SJCRH30 (cell line): Measurements from ENCODE around the gene DOK6. TPM values are rescaled to one million over a fixed set of nuclear protein-coding genes. Genes with fewer than 3 reads are reported as not detected.
"Not testable (repeated sequence)": the region's sequence is repeated elsewhere in the genome, so short reads cannot be mapped to it uniquely, and the experiment has no call there.

Experiments
- DNase-seq, 2 experiments: peaks; one replicate each; pipeline ENCODE4 v3.0.0-alpha.2; 2015 to 2020
- H3K27ac ChIP-seq: fragments of 250-450 bp; sonication (Bioruptor Pico); 2 replicates; pipeline ENCODE4 v1.5.1; 2020; ENCODE audit warnings: mild to moderate bottlenecking, moderate library complexity
- H3K27me3 ChIP-seq: fragments of 250-450 bp; sonication (Bioruptor Pico); 2 replicates; pipeline ENCODE4 v1.5.1; 2020; ENCODE audit warnings: mild to moderate bottlenecking, moderate library complexity
- H3K36me3 ChIP-seq: fragments of 250-450 bp; sonication (Bioruptor Pico); 2 replicates; pipeline ENCODE4 v1.5.1; 2020; ENCODE audit warnings: mild to moderate bottlenecking, moderate library complexity
- H3K4me1 ChIP-seq: fragments of 250-450 bp; sonication (Bioruptor Pico); 2 replicates; pipeline ENCODE4 v1.5.1; 2020; ENCODE audit warnings: mild to moderate bottlenecking, moderate library complexity
- H3K4me3 ChIP-seq: fragments of 250-450 bp; sonication (Bioruptor Pico); 2 replicates; pipeline ENCODE4 v1.5.1; 2020; ENCODE audit warnings: mild to moderate bottlenecking, moderate library complexity
- H3K9me3 ChIP-seq: fragments of 250-450 bp; sonication (Bioruptor Pico); replicated peaks from 2 replicates; pipeline ENCODE4 v1.5.1; 2020; ENCODE audit warnings: mild to moderate bottlenecking, moderate library complexity
- total RNA-seq: library from RNA; depleted of rRNA; stranded (reverse); fragments of >200 nt; shearing (Covaris generic); gene quantifications from 2 replicates; pipeline ENCODE4 v1.2.3, GENCODE V29; 2014

DOK6 gene
- total RNA-seq, 1 experiment from 2014 or later: 0.47 TPM

DNA sequence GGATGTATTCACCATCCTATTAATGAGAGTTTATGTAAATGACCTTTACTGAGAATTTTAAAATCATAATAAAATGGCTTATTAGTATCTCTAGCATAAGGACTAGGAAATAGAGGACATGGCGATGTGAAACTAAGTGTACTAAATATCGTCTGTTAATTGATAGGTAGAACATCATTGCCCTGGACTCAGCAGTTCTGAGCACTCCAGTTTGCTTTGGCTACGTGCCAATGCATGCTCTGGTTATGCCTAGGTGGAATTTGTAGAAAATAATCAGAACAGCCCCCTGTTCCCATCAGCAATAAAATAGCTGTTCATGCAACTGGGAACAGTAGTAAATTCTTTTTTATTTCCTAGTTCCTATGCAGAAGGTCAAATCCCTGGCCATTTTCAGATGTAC, 247.8 kb downstream of the DOK6 start:
- Histone ChIP-seq H3K27me3 (no peaks in the 10 kb centered on the region), H3K27ac (no peak overlapping the region), H3K36me3 (no peaks in the 10 kb centered on the region), H3K4me3 (no peak overlapping the region), H3K9me3 (no peaks in the 10 kb centered on the region), H3K4me1 (no peaks in the 10 kb centered on the region)
- peak in 1 of 2 experiments; percentile 3 for DNase-seq

DNA sequence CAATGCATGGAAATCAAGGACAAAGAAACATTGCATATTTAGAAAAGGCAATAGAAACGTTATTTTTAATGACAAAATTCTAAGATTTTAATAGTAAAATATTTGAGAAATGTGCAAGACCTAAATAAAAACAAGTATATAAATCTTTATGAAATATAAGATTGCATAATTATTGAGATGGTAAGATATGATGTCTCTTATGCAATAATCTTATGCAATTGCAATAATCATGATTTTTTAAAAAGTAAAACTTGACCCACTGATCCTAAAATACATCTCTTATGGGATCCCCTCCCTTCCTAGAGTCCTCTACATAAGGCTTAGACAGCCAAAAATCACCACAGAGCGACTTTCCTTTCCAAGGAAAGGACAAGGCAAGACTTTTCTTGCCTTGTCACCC, 249.0 kb downstream of the DOK6 start:
- Histone ChIP-seq H3K36me3 (no peaks in the 10 kb centered on the region), H3K9me3 (no peaks in the 10 kb centered on the region), H3K27ac (no peak overlapping the region), H3K4me1 (no peaks in the 10 kb centered on the region), H3K4me3 (no peak overlapping the region), H3K27me3 (no peaks in the 10 kb centered on the region)
- no peak for DNase-seq

DNA sequence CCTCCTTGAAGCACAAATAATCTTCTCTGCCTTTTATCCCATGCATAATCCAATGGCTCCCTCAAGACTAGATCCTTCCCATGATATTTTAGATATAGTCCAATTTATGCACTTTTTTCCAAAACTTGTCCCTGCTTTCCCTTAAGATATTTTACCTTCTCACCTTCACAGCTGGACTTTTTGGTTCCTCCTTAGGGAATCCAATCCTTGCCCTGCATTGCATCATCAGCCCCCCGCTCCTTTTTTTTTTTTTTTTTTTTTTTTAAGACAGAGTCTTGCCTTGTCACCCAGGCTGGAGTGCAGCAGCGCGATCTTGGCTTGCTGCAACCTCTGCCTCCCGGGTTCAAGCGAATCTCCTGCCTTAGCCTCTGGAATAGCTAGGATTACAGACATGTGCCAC, 250.6 kb downstream of the DOK6 start:
- Histone ChIP-seq H3K4me3 (no peak overlapping the region), H3K4me1 (no peaks in the 10 kb centered on the region), H3K36me3 (no peaks in the 10 kb centered on the region), H3K27me3 (no peaks in the 10 kb centered on the region), H3K27ac (no peak overlapping the region), H3K9me3 (no peaks in the 10 kb centered on the region)
- no peak for DNase-seq

DNA sequence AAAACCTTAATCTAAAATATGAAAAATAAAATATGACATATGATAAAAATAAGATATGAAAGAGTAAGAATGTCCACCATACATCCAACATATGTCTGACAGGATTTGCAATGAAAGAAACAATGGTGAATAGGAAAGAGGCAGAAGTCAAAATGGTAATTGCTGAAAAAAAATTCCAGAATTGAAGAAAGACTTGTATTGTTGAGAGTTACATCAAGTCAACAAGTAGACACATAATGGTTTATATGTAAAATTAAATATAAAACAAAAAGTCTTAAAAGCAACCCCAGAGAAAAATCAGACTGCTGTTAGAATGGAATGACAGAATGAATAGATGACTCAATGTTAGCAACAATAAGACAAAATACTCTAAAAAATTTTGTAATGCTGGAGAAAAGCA, 255.1 kb downstream of the DOK6 start:
- no peak overlapping the region for H3K27ac ChIP-seq
- H3K36me3 ChIP-seq: no peaks in the 10 kb centered on the region
- H3K4me3 ChIP-seq: no peak overlapping the region
- no peaks in the 10 kb centered on the region for H3K4me1 ChIP-seq
- no peaks in the 10 kb centered on the region for H3K27me3 ChIP-seq
- no peaks in the 10 kb centered on the region for H3K9me3 ChIP-seq
- no peak for DNase-seq

DNA sequence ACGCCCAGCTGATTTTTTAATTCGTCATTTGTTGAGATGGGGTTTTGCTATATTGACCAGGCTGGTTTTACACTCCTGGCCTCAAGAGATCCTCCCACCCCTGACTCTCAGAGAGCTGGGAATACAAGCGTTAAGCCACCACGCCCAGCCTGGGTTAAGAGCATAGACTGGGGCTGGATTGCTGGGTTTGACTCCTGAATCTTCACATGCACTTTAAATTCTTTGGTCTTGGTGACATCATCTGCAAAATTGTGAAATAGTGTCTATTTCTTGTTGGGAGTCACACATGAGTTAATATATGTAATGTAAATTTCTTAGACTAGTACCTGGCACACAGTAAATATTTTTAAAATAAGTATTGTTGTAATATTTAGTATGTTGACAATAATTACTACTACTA, 257.4 kb downstream of the DOK6 start:
- H3K27ac ChIP-seq: no peak overlapping the region
- no peaks in the 10 kb centered on the region for H3K27me3 ChIP-seq
- no peak overlapping the region for H3K4me3 ChIP-seq
- DNase-seq: no peak
- H3K36me3 ChIP-seq: no peaks in the 10 kb centered on the region
- H3K4me1 ChIP-seq: no peaks in the 10 kb centered on the region
- no peaks in the 10 kb centered on the region for H3K9me3 ChIP-seq

DNA sequence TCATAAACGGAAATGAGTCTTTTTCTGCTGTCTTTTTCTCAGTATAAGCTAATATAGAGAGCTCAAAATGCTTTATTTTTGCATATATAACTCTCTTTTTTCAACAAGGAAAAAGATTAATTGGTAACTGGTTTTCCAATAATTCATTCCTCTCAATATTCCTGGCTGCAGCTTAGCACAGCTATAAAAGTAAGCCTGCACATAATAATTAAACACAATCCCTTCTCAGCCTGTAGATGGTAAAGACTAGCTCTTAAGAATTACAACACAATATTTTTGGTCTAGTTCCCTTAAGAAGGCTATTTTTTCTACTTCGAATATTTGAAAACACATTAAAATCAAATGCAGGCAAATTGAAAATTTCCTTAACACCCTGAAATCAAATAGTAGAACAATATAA, 258.0 kb downstream of the DOK6 start:
- Histone ChIP-seq H3K27me3 (no peaks in the 10 kb centered on the region), H3K36me3 (no peaks in the 10 kb centered on the region), H3K4me1 (no peaks in the 10 kb centered on the region), H3K27ac (no peak overlapping the region), H3K9me3 (no peaks in the 10 kb centered on the region), H3K4me3 (no peak overlapping the region)
- no peak for DNase-seq

DNA sequence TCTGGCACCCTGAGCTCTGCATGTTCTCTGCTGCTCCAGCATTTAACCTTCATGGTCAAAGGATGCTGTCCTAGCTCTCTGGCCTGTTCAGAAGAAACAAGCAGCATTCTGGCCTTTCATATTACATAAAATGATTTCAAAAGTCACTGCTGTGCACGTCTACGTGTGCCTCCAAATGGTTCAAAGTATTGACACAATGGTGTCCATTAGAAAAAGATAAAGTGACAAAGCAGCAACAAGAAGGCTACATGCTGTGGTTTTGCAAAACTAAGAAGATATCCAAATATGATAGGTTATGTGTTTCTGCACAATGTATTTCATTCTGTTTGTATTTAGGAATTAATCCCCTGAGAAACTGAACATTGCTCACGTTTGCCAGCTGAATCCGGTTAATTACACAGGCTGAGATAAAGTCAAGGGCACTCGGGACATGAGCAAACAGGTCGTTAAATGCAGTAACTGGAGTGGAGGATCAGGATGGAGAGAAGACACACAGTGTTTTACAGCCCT, 258.5 kb downstream of the DOK6 start:
- Histone ChIP-seq H3K4me1 (no peaks in the 10 kb centered on the region), H3K4me3 (no peak overlapping the region), H3K36me3 (no peaks in the 10 kb centered on the region), H3K9me3 (no peaks in the 10 kb centered on the region), H3K27me3 (no peaks in the 10 kb centered on the region), H3K27ac (no peak overlapping the region)
- no peak for DNase-seq

DNA sequence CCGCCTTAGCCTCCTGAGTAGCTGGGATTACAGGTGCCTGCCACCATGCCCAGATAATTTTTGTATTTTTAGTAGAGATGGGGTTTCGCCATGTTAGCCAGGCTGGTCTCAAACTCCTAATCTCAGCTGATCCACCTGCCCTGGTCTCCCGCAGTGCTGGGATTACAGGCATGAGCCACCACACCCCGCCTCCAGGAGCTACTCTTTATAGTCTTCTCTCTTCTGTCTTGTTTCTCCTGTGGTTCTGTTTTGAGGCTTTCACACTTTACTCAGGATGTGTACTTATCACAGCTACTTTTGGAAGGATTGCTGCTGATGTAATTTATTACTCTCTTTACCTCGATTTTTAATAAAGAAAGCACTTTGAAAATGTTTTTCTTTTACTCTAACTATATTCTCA, 261.4 kb downstream of the DOK6 start:
- not testable (repeated sequence) for H3K9me3 ChIP-seq, H3K36me3 ChIP-seq, H3K4me3 ChIP-seq, H3K4me1 ChIP-seq, DNase-seq, H3K27ac ChIP-seq, H3K27me3 ChIP-seq

DNA sequence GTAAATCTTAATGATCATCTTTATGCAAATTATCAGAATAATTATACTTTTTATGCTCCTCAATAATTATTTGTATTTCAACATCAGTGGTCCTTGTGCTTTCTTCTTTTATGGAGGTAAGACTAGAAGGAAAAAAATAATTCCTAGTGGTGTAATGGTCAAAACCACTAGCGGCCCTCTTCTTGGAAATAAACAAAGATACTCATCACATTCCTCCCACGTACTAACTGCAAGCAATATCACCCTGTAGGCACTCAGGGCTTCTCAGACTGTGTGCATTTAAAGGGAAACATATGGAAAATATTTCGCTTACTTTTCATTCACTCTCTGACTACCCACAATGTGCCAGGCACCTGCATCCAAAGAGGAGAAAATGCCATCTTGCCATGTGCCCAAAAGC, 263.7 kb downstream of the DOK6 start:
- Histone ChIP-seq H3K27me3 (no peaks in the 10 kb centered on the region), H3K4me3 (no peak overlapping the region), H3K9me3 (no peaks in the 10 kb centered on the region), H3K4me1 (no peaks in the 10 kb centered on the region), H3K27ac (no peak overlapping the region), H3K36me3 (no peaks in the 10 kb centered on the region)
- no peak for DNase-seq

DNA sequence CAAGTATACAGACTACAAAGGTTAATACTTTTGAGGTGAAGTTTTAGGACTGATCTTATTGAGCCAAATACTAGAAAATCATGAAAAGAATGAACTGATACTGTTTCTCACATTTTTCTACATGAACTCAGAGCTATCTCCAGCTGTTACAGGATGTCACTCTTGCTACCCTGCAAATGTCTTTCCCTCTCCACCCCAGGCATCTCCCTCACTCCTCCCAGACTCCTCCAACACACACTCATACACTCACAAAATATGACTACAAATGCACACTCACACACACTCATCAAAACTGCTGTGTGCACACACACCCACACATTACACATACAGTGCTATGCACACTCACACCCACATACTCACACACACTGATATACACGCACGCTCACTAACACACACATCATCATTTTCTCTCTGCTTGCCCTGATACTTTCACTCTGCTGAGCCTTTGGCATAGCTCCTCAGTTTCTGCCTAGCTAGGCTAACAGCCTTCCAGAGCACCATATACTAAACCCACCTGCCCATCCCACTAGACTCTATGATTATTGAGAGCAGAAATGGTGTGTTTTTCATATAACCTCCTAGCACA, 273.7 kb downstream of the DOK6 start:
- H3K4me3 ChIP-seq: no peak overlapping the region
- no peaks in the 10 kb centered on the region for H3K36me3 ChIP-seq
- no peak overlapping the region for H3K27ac ChIP-seq
- H3K27me3 ChIP-seq: no peaks in the 10 kb centered on the region
- DNase-seq: peak in 1 of 2 experiments; percentile 7
- H3K4me1 ChIP-seq: no peaks in the 10 kb centered on the region
- no peaks in the 10 kb centered on the region for H3K9me3 ChIP-seq

DNA sequence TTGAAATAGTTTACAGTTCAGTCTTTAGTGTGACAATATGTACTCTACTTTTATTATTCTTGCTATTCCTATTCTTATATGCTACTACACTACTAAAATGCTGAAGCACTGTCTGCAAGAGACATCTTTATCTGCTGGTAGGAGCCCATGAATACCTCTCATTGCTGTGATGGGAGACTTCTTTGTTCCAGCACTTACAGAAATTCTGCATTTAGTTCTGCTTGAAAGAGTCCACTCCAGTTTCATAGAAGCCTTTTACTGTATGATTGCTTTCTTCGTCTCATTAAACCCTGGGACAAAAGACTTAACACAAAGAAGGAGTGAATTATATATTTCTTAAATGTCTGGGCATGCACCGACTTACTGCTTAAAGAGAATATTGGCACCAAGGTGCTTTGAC, 274.3 kb downstream of the DOK6 start:
- no peak for DNase-seq
- Histone ChIP-seq H3K36me3 (no peaks in the 10 kb centered on the region), H3K27me3 (no peaks in the 10 kb centered on the region), H3K9me3 (no peaks in the 10 kb centered on the region), H3K4me1 (no peaks in the 10 kb centered on the region), H3K4me3 (no peak overlapping the region), H3K27ac (no peak overlapping the region)

DNA sequence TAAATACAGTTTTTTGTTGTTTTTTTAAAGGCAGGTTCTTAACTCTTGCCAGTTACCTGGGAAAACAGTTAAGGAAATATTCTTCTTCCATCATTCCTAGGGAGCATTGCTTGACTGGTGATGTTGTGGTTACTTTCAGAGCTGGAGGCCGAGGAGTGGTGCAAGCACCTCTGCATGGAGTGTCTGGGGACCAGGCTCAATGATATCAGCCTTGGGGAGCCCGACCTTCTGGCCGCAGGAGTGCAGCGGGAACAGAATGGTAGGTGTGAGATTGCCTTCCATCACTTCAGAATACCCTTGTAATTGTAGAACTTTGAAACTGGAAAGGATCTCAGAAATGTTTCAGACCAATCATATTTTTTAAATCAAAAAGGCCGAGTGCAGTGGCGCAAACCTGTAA, 276.9 kb downstream of the DOK6 start:
- H3K27ac ChIP-seq: no peak overlapping the region
- H3K27me3 ChIP-seq: no peaks in the 10 kb centered on the region
- H3K4me3 ChIP-seq: no peak overlapping the region
- no peaks in the 10 kb centered on the region for H3K36me3 ChIP-seq
- no peaks in the 10 kb centered on the region for H3K9me3 ChIP-seq
- H3K4me1 ChIP-seq: no peaks in the 10 kb centered on the region
- DNase-seq: no peak

DNA sequence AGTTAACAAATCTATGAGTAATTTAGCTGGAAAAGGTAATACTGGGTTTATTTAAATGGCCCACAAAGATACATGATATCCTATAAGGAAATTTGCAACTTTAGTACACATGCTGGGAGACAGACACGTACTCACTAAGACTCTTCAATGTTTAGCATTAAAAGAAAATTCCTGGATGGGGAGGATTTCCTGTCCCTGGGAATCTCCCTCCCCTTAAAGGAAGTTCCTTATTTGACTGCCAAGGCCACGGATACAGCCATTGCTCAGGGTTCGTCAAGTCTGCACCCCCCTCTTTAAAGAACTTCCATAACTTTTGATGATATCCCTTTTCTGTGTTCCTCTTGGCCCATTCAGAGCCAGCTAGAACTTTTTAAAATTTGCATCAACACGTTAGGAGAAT, 279.4 kb downstream of the DOK6 start:
- no peaks in the 10 kb centered on the region for H3K4me1 ChIP-seq
- DNase-seq: no peak
- no peaks in the 10 kb centered on the region for H3K36me3 ChIP-seq
- H3K9me3 ChIP-seq: no peaks in the 10 kb centered on the region
- no peak overlapping the region for H3K27ac ChIP-seq
- no peaks in the 10 kb centered on the region for H3K27me3 ChIP-seq
- no peak overlapping the region for H3K4me3 ChIP-seq

DNA sequence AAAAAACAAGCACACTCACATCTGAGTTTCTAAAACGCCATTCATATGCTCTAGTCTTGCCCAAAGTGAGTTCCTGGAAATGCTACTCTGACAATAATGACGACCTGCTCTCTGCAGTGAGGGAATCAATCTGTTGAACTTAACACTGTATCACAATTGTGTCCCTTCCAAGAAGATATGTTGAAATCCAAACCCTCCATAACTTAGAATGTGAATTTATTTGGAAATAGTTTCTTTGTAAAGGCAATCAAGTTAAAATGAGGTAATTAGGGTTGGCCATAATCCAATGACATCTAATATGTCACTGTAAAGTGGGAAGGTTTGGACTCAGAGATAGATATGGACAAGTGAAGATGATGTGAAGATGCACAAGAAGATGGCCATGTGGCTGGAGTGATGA, 282.5 kb downstream of the DOK6 start:
- Histone ChIP-seq H3K27ac (no peak overlapping the region), H3K27me3 (no peaks in the 10 kb centered on the region), H3K36me3 (no peaks in the 10 kb centered on the region), H3K4me1 (no peaks in the 10 kb centered on the region), H3K9me3 (no peaks in the 10 kb centered on the region), H3K4me3 (no peak overlapping the region)
- DNase-seq: no peak

DNA sequence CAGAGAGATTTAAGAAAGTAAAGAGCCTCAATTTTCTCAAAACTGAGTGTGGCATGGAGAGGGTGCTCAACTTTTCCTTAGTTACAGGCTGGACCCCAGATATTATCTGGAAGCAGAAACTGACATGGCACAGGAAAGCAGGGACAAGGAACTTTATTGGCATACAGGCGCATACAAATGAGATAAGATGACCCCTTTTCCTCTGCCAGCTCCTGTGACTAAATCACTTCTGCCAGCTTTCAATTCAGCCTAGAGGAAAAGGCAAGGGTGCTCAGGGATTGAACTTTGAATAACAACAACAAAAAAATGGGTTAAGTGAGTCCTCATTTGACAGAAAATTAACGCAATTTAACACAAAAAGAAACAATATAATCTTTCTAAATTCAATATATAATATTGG, 284.1 kb downstream of the DOK6 start:
- Histone ChIP-seq H3K27ac (no peak overlapping the region), H3K4me1 (no peaks in the 10 kb centered on the region), H3K9me3 (no peaks in the 10 kb centered on the region), H3K27me3 (no peaks in the 10 kb centered on the region), H3K36me3 (no peaks in the 10 kb centered on the region), H3K4me3 (no peak overlapping the region)
- no peak for DNase-seq

DNA sequence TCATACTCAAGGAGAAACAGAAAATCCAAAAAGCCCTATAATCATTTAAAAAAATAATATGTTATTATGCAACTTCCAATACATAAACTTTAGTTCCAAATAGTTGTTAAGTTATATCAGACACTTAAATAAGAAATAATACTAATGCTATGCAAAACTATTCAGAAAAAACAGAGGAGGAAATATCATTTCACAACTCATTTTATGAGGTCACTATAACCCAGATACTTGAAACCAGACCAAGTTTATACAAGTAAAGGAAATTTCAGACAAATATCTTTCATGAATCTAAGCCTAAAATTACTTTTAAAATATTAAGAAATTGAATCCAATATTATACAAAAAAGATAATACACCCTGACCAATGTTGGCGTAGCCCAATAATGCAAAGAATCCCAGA, 286.2 kb downstream of the DOK6 start:
- no peak for DNase-seq
- H3K36me3 ChIP-seq: no peaks in the 10 kb centered on the region
- H3K9me3 ChIP-seq: no peaks in the 10 kb centered on the region
- H3K4me1 ChIP-seq: no peaks in the 10 kb centered on the region
- no peak overlapping the region for H3K4me3 ChIP-seq
- H3K27me3 ChIP-seq: no peaks in the 10 kb centered on the region
- no peak overlapping the region for H3K27ac ChIP-seq
